Upper lobe of right lung (tissue), 1 donor: ENCODE data around the gene CCR8. TPM values are rescaled to one million over a fixed set of nuclear protein-coding genes. Genes with fewer than 3 reads are reported as not detected.

ENCODE experiments used
- ATAC-seq: fragments of 200-7000 bp; cut with Tn5 transposase; one replicate; pipeline ENCODE4 v1.9.1; 2020; ENCODE audit warnings: mild to moderate bottlenecking, moderate library complexity
- DNase-seq: peaks from one replicate; pipeline ENCODE4 v3.0.0-alpha.2; 2020
- H3K27ac ChIP-seq: fragments of 200-600 bp; one replicate; pipeline ENCODE4 v1.8.0; 2022
- H3K27me3 ChIP-seq: fragments of 200-600 bp; one replicate; pipeline ENCODE4 v1.8.0; 2022; ENCODE audit warnings: mild to moderate bottlenecking
- H3K36me3 ChIP-seq: fragments of 200-600 bp; one replicate; pipeline ENCODE4 v1.8.0; 2022
- H3K4me1 ChIP-seq: fragments of 200-600 bp; one replicate; pipeline ENCODE4 v1.8.0; 2022
- H3K4me3 ChIP-seq: fragments of 200-600 bp; one replicate; pipeline ENCODE4 v1.8.0; 2022; ENCODE audit warnings: mild to moderate bottlenecking
- H3K9me3 ChIP-seq: fragments of 200-600 bp; one replicate; pipeline ENCODE4 v1.8.0; 2022
- intact Hi-C: fragments of 100-400 bp; cut with DNase I; formaldehyde crosslinking; loops from one replicate; pipeline ENCODE4 v1.11.0; 2022
- total RNA-seq: library from RNA; stranded (reverse); fragmentation: NEBNext Ultra II Directional; extraction: Animal tissue kit (Norgen Biotek cat#: 25700); gene quantifications from one replicate; pipeline ENCODE4 v1.2.1, GENCODE V29; 2021
- TF ChIP-seq, protein P1 (sequence below): fragments of 200-600 bp; IDR thresholded peaks from one replicate; pipeline ENCODE4 v1.8.0; 2022; ENCODE audit warnings: antibody characterized with exemption
- donor health status: DM: no; HTN: yes; CAD: no; lungs with severe emphysema.

The CCR8 gene
- total RNA-seq, 1 donor from 2014 or later, result not detected

DNA sequence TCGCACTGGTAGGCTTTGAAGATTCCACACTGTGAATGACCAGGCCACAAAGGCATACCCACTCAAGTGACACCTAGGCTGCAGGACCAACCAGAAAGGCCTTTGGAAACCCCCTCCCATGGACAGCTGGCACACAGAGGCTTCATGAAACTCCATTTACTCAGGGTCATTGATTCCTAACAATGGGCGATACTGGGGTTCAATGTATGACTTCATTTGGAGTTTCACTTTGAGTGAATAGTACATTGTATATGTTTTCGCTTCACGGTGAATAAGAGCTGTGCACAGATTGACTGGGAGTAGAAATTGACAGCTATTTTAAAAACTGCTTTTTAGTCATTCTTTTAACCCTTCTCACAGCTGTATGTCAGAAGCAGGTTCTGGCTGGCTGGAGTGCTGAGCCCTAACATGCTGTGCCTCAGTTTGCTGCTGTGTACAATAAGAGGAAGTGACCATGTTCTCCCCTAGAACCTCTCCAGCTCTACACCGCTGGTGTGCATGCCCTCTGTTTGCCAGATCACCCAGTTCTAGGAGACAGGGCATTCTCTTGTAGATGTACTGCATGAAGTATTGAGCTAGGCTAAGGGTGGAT, 34.2 kb upstream of the CCR8 start:
- DNase-seq (no peak), ATAC-seq (no peak)
- Histone ChIP-seq H3K4me1 (no peaks in the 10 kb centered on the region), H3K27me3 (no peaks in the 10 kb centered on the region), H3K9me3 (no peaks in the 10 kb centered on the region), H3K36me3 (no peaks in the 10 kb centered on the region), H3K4me3 (no peak overlapping the region), H3K27ac (no peak overlapping the region)
- TF ChIP-seq, protein P1, sequence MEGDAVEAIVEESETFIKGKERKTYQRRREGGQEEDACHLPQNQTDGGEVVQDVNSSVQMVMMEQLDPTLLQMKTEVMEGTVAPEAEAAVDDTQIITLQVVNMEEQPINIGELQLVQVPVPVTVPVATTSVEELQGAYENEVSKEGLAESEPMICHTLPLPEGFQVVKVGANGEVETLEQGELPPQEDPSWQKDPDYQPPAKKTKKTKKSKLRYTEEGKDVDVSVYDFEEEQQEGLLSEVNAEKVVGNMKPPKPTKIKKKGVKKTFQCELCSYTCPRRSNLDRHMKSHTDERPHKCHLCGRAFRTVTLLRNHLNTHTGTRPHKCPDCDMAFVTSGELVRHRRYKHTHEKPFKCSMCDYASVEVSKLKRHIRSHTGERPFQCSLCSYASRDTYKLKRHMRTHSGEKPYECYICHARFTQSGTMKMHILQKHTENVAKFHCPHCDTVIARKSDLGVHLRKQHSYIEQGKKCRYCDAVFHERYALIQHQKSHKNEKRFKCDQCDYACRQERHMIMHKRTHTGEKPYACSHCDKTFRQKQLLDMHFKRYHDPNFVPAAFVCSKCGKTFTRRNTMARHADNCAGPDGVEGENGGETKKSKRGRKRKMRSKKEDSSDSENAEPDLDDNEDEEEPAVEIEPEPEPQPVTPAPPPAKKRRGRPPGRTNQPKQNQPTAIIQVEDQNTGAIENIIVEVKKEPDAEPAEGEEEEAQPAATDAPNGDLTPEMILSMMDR, result no peak
- intact Hi-C loops, result no loop called here

DNA sequence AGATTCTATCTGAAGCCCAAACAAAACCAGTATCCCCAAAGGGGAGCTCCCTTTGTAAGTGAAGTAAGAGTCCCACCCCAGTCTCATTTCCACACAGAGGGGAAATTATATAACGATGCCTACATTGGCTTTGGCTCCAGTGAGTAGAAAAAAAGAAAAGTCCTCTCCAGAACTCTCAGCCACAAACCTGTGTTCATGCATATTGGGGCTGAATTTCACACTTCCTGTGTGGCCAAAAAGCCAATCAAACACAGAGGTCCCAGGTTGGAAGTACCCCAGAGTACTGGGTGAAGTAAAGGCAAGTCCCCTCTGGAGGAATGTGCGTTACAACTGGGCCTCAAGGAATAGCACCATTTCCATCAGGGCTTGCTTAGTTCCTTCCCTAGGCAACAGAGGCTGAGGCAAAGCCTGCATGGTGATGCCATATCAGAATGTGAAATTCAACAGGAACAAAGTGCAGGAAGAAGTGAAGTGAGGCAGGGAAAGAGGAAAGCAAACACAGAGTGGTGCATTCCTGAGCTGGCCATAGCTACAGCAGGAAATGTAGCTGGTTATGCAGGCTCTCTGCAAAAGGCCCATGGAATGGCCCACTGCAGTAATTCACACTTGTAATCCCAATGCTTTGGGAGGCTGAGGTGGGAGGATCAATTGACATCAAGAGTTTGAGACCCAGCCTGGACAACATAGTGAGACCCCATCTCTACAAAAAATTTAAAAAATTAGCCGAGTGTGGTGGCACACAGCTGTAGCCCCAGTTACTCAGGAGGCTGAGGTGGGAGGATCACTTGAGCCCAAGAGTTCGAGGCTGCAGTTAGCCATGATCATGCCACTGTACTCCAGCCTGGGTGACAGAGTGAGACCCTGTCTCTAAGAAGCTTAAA, 33.1 kb upstream of the CCR8 start:
- H3K27ac ChIP-seq, result no peak overlapping the region
- no peaks in the 10 kb centered on the region for H3K27me3 ChIP-seq
- no peaks in the 10 kb centered on the region for H3K4me1 ChIP-seq
- H3K36me3 ChIP-seq, result no peaks in the 10 kb centered on the region
- no peak overlapping the region for H3K4me3 ChIP-seq
- DNase-seq (no peak), ATAC-seq (no peak)
- intact Hi-C loops, result no loop called here
- TF ChIP-seq, protein P1, result no peak
- no peaks in the 10 kb centered on the region for H3K9me3 ChIP-seq

DNA sequence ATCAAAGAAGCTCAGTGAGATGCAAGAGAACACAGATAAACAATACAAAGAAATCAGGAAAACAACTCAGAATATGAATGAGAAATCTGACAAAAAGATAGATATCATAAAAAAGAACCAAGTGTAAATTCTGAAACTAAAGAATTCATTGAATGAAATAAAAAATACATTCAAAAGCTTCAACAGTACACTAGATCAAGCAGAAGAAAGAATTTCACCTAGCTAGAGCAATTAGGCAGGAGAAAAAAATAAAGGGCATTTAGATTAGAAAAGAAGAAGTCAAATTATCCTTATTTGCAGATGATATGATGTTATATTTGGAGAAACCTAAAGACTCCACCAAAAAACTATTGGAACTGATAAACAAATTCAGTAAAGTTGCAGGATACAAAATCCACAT, 30.2 kb upstream of the CCR8 start:
- no peak for ATAC-seq
- no peaks in the 10 kb centered on the region for H3K36me3 ChIP-seq
- H3K9me3 ChIP-seq, result no peaks in the 10 kb centered on the region
- intact Hi-C loops, result no loop called here
- H3K4me3 ChIP-seq, result no peak overlapping the region
- H3K4me1 ChIP-seq, result no peaks in the 10 kb centered on the region
- no peak for DNase-seq
- H3K27ac ChIP-seq, result no peak overlapping the region
- H3K27me3 ChIP-seq, result no peaks in the 10 kb centered on the region
- TF ChIP-seq, protein P1, result no peak

DNA sequence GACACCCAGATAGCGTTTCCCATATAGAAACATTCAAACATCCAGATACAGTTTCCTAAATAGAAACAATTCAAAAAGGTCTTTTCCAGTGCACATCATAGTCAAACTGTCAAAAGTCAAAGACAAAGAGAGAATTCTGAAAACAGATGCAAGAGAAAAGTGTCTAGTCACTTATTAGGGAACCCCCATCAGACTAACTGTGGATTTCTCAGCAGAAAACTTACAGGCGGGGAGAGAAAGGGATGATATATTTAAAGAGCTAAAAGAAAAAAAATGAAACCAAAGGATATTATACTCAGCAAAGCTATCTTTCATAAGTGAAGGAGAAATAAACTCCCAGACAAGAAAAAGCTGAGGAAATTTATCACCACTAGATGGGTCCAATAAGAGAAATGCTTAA, 27.3 kb upstream of the CCR8 start:
- Histone ChIP-seq H3K4me1 (no peaks in the 10 kb centered on the region), H3K36me3 (no peaks in the 10 kb centered on the region), H3K4me3 (no peak overlapping the region), H3K9me3 (no peaks in the 10 kb centered on the region), H3K27me3 (no peaks in the 10 kb centered on the region), H3K27ac (no peak overlapping the region)
- TF ChIP-seq, protein P1, result no peak
- ATAC-seq (no peak), DNase-seq (no peak)
- intact Hi-C loops, result no loop called here

DNA sequence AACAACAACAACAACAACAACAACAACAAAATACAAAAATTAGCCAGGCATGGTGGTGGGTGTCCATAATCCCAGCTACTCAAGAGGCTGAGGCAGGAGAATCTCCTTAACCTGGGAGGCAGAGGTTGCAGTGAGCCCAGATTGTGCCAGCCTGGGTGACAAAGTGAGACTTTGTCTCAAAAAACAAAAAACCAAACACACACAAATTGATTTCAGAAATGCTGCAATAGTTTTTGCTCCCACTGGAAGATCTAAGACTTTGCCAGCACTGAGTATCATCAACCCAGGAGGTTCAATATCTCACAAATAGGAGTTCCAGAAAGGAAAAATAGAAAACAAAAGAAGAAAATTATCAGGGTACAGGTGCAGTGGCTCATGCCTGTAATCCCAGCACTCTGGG, 16.2 kb upstream of the CCR8 start:
- Histone ChIP-seq H3K36me3 (no peaks in the 10 kb centered on the region), H3K4me3 (no peak overlapping the region), H3K27ac (no peak overlapping the region), H3K9me3 (peaks cover 7% of the 10 kb centered on the region), H3K27me3 (no peaks in the 10 kb centered on the region), H3K4me1 (no peaks in the 10 kb centered on the region)
- no peak for DNase-seq
- intact Hi-C loops, result no loop called here
- no peak for ATAC-seq
- TF ChIP-seq, protein P1, result no peak
